Mucosa of rectum (tissue), 2 donors: ENCODE results near the gene NOP53.
"Not testable (repeated sequence)": the region's sequence is repeated elsewhere in the genome, so short reads cannot be mapped to it uniquely, and the experiment has no call there.

Source experiments
- H3K27ac ChIP-seq, 2 donors: one replicate each; pipeline ENCODE4 v1.7.0; 2013; ENCODE audit warnings: inconsistent platforms in 2 of 2, low read depth in 2 of 2, low read length in 2 of 2
- H3K27me3 ChIP-seq, 2 donors: one replicate each; pipeline ENCODE4 v1.7.0; 2013; ENCODE audit warnings: low read length in 2 of 2; ENCODE audit not compliant: control insufficient read depth in 2 of 2, insufficient read depth in 2 of 2
- H3K36me3 ChIP-seq, 2 donors: one replicate each; pipeline ENCODE4 v1.7.0; 2013; ENCODE audit warnings: low read length in 2 of 2; ENCODE audit not compliant: control insufficient read depth in 2 of 2, insufficient read depth in 2 of 2
- H3K4me1 ChIP-seq, 2 donors: one replicate each; pipeline ENCODE4 v1.7.0; 2013; ENCODE audit warnings: low read length in 2 of 2, mild to moderate bottlenecking in 1 of 2; ENCODE audit not compliant: control insufficient read depth in 2 of 2, insufficient read depth in 2 of 2
- H3K4me3 ChIP-seq, 2 donors: one replicate each; pipeline ENCODE4 v1.7.0; 2013; ENCODE audit warnings: low read length in 2 of 2
- H3K9ac ChIP-seq, 2 donors: one replicate each; pipeline ENCODE4 v1.7.0; 2013; ENCODE audit warnings: low read length in 2 of 2, low read depth in 1 of 2, mild to moderate bottlenecking in 1 of 2
- H3K9me3 ChIP-seq, 2 donors: one replicate each; pipeline ENCODE4 v1.7.0; 2013; ENCODE audit warnings: low read length in 2 of 2; ENCODE audit not compliant: control insufficient read depth in 2 of 2
- donor health status: healthy.
- donor health status: Normal muscosa, but diverticular disease.

The NOP53 gene

DNA sequence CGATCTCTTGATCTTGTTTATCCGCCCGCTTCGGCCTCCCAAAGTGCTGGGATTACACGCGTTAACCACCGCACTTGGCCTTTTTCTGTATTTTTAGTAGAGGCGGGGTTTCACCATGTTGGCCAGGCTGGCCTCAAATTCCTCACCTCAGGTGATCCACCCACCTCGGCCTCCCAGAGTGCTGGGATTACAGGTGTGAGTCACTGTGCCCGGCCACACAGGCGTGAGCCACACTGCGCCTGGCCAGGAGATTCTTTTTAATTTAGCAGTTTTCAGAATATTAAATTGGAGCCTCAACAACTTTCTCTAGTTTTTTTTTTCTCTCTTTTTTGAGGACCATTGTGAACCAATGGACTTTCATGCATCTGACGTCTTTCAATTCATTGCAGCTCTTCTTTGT is 44.5 kb downstream of the NOP53 start:
- H3K27ac ChIP-seq, H3K4me3 ChIP-seq, H3K9ac ChIP-seq, H3K4me1 ChIP-seq, H3K36me3 ChIP-seq, H3K9me3 ChIP-seq, H3K27me3 ChIP-seq: not testable (repeated sequence)

DNA sequence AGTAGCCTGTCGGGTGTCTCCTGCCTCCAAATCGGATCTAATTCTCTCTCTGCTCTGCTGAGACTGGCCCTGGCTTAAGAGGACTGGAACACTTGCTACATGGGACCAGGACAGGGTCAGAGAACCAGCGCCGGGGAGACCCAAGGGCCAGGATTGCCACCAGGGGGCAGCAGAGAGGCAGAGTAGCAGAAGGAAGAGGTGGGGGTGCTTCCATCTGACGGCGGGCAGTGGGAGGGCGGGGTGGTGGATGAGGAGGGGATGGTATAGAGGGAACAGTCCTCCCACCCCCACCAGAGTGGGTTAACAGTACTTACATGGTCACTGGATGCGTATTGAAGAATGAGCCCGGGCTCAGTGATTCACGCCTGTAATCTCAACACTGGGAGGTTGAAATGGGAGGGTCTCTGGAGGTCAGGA is 45.1 kb downstream of the NOP53 start:
- peaks cover 0 to 2% of the 10 kb centered on the region in 2 donors for H3K9me3 ChIP-seq
- no peak overlapping the region for H3K4me3 ChIP-seq
- no peak overlapping the region for H3K9ac ChIP-seq
- H3K36me3 ChIP-seq = peaks cover 5 to 7% of the 10 kb centered on the region in 2 donors
- H3K4me1 ChIP-seq = no peaks in the 10 kb centered on the region
- H3K27me3 ChIP-seq = no peaks in the 10 kb centered on the region
- no peak overlapping the region for H3K27ac ChIP-seq

DNA sequence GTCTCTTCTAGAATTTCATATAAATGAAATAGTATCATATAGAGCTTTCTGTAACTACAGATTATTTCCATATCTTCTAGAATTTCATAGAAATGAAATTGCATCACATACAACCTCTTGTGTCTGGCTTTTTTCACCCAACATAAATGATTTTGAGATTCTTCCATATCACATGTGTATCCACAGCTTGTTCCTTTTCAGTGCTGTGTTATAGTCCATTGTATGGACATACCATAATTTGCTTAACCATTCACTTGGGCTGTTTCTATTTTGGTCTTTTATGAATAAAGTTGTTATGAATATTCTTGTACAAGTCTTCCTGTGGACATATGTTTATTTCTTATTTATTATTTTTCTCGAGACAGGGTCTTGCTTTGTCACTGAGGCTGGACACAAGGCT is 47.3 kb downstream of the NOP53 start:
- Histone ChIP-seq H3K9ac (no peak overlapping the region), H3K9me3 (peaks cover 0 to 2% of the 10 kb centered on the region in 2 donors), H3K27me3 (no peaks in the 10 kb centered on the region), H3K27ac (no peak overlapping the region), H3K4me3 (no peak overlapping the region), H3K4me1 (no peaks in the 10 kb centered on the region), H3K36me3 (no peaks in the 10 kb centered on the region)

DNA sequence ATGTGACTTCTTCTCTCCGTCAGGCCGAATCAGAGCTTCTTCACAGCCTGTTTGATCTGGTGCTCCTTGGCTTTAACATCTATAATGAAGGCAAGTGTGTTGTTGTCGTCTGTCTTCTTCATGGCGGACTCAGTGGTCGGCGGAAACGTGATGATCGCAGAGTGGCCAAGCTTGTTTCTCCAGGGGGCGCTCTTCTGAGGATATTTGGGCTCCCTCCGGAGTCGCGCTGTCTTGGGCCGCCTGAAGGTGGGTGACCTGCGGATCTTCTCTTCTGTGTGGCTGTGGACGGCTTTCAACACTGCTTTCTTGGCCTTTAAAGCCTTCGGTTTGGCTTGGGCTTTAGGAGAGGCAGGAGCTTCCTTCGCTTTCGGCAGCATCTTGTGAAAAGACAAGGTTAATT is 49.2 kb downstream of the NOP53 start:
- Histone ChIP-seq H3K27me3 (peaks cover 0 to 3% of the 10 kb centered on the region in 2 donors), H3K9me3 (peaks cover 0 to 2% of the 10 kb centered on the region in 2 donors), H3K4me1 (no peaks in the 10 kb centered on the region), H3K4me3 (no peak overlapping the region), H3K27ac (no peak overlapping the region), H3K9ac (no peak overlapping the region), H3K36me3 (no peaks in the 10 kb centered on the region)

DNA sequence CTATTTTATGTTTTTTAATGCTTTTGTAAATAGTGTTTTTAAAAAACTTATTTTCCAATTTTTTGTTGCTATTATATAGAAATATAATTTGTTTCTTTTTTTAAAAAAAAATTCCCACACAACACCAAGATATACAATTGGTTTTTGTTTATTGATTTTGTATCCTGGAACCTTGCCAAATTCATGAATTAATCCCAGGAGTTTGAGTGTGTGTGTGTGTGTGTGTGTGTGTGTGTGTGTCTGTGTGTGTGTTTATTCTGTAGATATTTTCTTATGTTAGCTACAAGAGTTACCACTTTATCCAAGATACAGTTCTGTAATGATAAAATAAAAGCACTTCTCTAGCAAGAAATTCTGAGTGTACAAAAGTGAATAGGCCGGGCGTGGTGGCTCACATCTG is 51.4 kb downstream of the NOP53 start:
- Histone ChIP-seq H3K9ac (no peak overlapping the region), H3K4me3 (no peak overlapping the region), H3K27me3 (peaks cover 0 to 3% of the 10 kb centered on the region in 2 donors), H3K27ac (no peak overlapping the region), H3K36me3 (no peaks in the 10 kb centered on the region), H3K4me1 (no peaks in the 10 kb centered on the region), H3K9me3 (peaks cover 0 to 2% of the 10 kb centered on the region in 2 donors)

DNA sequence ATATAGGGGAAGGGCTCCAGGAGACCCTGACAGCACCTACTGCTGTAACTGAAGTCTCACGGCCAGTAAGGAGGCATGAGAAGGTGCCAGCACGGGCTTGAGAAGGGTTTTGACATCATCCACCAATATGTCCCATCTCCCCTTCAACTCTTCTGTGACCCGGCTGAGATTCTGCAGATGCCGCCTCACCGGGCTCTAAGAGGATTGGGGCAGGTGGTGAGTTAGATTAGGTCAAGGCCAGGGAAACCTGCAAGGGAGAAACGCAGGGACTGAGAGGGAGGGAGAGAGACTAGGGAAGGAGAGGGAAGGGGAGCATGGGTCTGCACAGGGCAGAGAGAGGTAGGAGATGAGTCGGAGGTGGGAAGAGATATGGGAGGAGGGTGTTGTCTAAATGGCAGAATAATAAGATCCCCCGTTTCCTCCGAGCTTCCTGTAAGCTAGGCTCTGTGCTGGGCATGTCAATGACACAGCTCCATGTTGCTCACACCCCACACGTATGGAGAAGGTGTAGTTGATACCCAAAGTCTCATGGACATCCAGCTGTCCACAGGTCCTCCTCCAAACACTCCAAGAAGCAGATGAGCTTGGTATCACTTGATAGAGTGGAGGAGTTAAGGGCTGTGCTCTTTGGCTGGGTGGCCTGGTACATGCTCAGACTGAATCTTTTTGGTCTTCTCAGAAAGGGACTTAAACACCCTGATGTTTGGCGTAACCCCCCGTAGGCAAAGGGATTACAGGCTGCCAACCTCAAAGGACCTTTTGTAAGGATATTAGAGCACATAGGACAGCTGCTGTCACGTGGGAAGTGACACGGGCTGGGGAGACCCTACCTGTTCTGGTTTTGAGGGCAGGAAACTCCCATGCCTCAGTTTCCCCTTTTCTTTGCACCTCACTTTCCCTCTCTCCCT is 52.9 kb downstream of the NOP53 start:
- peaks cover 0 to 3% of the 10 kb centered on the region in 2 donors for H3K27me3 ChIP-seq
- H3K9me3 ChIP-seq = no peaks in the 10 kb centered on the region
- no peaks in the 10 kb centered on the region for H3K4me1 ChIP-seq
- H3K36me3 ChIP-seq = no peaks in the 10 kb centered on the region
- no peak overlapping the region for H3K9ac ChIP-seq
- no peak overlapping the region for H3K4me3 ChIP-seq
- no peak overlapping the region for H3K27ac ChIP-seq

DNA sequence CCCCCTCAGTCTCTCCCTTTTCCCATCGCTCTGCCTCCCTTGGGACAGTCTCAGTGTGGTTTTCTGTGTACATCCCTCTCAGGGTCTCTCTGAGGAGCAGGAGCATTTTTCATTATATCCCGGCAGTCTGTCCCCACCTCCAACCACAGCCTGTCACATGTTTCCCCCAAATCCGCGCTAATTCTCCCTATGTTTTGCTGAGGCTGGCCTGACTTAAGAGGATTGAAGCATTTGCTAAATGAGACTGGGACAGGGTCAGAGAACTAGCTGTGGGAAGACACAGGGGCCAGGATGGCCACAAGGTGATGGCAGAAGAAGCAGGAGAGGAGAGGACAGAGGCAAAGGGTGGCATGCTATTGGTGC is 53.5 kb downstream of the NOP53 start:
- Histone ChIP-seq H3K9me3 (no peaks in the 10 kb centered on the region), H3K4me1 (no peaks in the 10 kb centered on the region), H3K9ac (no peak overlapping the region), H3K36me3 (no peaks in the 10 kb centered on the region), H3K27ac (no peak overlapping the region), H3K4me3 (no peak overlapping the region), H3K27me3 (peaks cover 0 to 3% of the 10 kb centered on the region in 2 donors)

DNA sequence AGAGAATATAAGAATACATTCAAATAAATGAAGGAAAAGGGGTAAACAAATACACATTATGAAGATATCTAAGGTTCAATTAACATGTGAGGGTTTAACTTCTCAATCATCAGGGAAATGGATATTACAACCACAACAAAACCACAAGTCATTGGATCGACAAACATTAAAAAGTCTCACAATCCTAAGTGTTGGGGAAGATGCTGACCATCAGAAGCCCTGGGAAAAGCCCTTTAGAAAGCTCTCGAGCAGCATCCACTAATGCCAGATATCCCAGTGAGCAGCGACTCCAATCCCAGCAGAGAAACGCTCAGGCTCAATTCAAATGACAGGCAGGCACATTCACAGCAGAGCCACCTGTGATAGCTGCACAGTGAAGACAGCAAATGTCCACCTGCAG is 55.9 kb downstream of the NOP53 start:
- Histone ChIP-seq H3K9me3 (no peaks in the 10 kb centered on the region), H3K4me1 (no peaks in the 10 kb centered on the region), H3K27me3 (peaks cover 0 to 3% of the 10 kb centered on the region in 2 donors), H3K9ac (no peak overlapping the region), H3K36me3 (no peaks in the 10 kb centered on the region), H3K4me3 (no peak overlapping the region), H3K27ac (no peak overlapping the region)

DNA sequence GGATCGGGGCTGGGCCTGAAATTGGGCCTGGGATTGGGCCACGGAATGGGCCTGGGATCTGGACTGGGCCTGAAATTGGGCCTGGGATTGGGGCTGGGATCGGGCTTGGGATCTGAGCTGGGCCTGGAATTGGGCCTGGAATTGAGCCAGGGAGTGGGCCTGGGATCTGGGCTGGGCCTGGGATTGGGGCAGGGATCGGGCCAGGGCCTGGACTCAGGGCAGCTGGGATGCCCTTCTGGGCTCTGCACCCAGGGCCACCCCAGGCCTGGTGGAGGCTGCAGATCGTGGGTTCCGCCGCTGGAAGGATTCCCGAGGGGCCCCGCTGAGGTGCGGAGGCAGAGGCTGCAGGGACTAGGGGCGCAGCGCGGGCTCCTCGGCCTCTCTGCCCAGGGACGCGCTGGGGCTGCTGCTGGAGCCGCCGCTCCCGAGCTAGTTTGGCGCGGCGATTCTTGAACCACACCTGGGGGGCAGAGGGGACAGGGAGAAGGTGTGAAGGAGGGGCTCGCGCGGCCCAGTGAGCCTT is 57.2 kb downstream of the NOP53 start:
- H3K9ac ChIP-seq = no peak overlapping the region
- H3K36me3 ChIP-seq = no peaks in the 10 kb centered on the region
- no peaks in the 10 kb centered on the region for H3K4me1 ChIP-seq
- H3K9me3 ChIP-seq = no peaks in the 10 kb centered on the region
- H3K27ac ChIP-seq = no peak overlapping the region
- H3K4me3 ChIP-seq = no peak overlapping the region
- peaks cover 0 to 3% of the 10 kb centered on the region in 2 donors for H3K27me3 ChIP-seq

DNA sequence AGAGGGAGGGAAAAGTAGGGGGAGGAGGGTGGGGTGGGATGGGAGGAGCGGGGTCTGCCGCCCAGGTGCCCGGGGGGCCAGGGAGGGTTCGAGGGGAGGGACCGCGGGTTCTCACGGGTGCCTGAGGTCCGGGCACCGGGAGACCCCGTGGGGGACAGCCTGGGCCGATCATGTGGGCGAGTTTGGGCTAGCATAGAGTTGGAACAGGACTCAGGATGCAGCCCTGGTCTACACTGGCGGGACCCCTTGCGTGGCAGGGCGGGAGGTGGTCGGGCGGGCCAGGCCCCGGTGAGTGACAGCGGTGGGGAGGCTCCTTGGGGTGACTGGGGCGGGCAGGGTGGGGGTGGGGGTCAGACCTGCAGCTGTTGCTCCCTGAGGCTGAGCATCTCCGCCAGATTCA is 57.8 kb downstream of the NOP53 start:
- not testable (repeated sequence) for H3K9ac ChIP-seq, H3K27me3 ChIP-seq, H3K27ac ChIP-seq, H3K4me1 ChIP-seq, H3K4me3 ChIP-seq, H3K9me3 ChIP-seq, H3K36me3 ChIP-seq
